ENCODE results near the gene ERFL.

Gene ERFL

DNA sequence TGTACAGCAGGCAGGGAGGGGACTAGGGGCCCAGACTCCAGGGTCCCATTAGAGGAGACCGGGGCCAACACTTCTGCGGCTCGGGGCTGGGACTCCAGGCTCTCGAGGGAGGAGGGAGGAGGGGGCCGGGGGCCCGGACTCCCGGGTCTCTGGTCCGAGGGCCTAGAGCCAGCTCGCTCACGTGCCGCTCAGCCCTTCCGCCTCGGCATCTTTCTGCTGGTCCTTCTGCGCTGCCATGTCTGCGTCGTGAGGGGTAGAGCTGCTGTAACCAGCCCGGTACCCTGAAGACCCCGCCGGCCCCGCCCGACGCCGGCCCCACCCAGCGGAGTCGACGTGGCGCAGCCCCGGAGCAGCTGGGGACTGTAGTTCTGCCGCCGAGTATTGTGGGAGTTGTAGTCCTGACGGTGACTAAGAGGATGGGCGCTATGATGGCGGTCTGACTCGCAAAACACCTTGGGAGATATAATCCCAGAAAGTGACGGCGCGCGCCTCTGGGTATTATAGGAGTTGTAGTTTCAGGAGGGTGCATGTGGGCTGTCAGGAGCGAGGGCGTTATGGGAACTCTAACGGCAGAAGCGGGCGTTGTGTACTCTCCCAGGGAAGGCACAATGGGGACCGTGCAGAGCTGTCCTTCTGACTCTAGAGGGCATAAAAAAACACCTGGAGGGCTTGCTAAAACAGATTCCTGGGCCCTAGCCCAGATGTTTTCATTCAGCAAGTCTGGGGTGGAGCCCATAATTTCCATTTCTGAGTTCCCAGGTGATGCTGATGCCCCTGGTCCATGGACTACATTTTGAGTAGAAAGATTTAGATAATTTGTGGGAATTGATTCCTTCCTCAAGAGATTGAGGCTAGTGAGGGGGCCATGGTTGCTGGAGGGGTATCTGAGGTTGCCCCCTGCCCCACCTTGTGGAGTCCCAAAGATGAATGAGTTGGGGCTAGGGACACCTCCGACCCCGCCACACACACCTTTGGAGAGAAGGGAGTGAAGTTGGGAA lies 31.1 kb upstream of the ERFL start, which contains the start of gene RABAC1:
TSS of gene RABAC1 (minus strand) at position 266 of the 998 bp plus-strand sequence. CDS start at position 237, 29 bp downstream.
- DNase-seq, result peak; percentile 91 to 93
- peaks cover 0 to 4% of the 10 kb centered on the region in 2 donors for H3K27me3 ChIP-seq
- H3K4me3 ChIP-seq, result peak within 1 kb of the TSS; percentile 68 to 91
- TF ChIP-seq, protein P1, sequence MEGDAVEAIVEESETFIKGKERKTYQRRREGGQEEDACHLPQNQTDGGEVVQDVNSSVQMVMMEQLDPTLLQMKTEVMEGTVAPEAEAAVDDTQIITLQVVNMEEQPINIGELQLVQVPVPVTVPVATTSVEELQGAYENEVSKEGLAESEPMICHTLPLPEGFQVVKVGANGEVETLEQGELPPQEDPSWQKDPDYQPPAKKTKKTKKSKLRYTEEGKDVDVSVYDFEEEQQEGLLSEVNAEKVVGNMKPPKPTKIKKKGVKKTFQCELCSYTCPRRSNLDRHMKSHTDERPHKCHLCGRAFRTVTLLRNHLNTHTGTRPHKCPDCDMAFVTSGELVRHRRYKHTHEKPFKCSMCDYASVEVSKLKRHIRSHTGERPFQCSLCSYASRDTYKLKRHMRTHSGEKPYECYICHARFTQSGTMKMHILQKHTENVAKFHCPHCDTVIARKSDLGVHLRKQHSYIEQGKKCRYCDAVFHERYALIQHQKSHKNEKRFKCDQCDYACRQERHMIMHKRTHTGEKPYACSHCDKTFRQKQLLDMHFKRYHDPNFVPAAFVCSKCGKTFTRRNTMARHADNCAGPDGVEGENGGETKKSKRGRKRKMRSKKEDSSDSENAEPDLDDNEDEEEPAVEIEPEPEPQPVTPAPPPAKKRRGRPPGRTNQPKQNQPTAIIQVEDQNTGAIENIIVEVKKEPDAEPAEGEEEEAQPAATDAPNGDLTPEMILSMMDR (IDR thresholded peaks at IDR 0.05), result no peak
- no peaks in the 10 kb centered on the region for H3K9me3 ChIP-seq
- peaks cover 0 to 19% (median 13%) of the 10 kb centered on the region in 4 donors for H3K4me1 ChIP-seq
- intact Hi-C loops (cut with DNase I; ENCODE audit: low total_unique reads), result loop anchor here (5.0 kb wide), 1 partner anchor 77 kb away; the partner anchor contains the start of gene ARHGEF1
- peaks cover 0 to 28% (median 14%) of the 10 kb centered on the region in 3 donors for H3K36me3 ChIP-seq
- peak within 1 kb of the TSS; percentile 85 to 96 for H3K27ac ChIP-seq

GRCh38 chr19:41958367-41959055 lies 30.3 kb upstream of the ERFL start:
- Histone ChIP-seq H3K4me3 (peak overlapping the region; percentile 68 to 91), H3K27ac (peak overlapping the region; percentile 85 to 96), H3K27me3 (peaks cover 0 to 4% of the 10 kb centered on the region in 2 donors), H3K4me1 (peaks cover 0 to 19% (median 13%) of the 10 kb centered on the region in 4 donors), H3K9me3 (no peaks in the 10 kb centered on the region), H3K36me3 (peaks cover 0 to 32% (median 14%) of the 10 kb centered on the region in 3 donors)
- intact Hi-C loops (cut with DNase I; ENCODE audit: low total_unique reads), result loop anchor here (5.0 kb wide), 1 partner anchor 76 kb away; the partner anchor contains the start of gene ARHGEF1
- DNase-seq, result peak; percentile 83 to 92
- TF ChIP-seq, protein P1 (IDR thresholded peaks at IDR 0.05), result no peak

- Histone ChIP-seq H3K4me3 (peak overlapping the region; percentile 68 to 91), H3K9me3 (no peaks in the 10 kb centered on the region), H3K27ac (peak overlapping the region; percentile 85 to 96), H3K4me1 (peaks cover 0 to 19% (median 13%) of the 10 kb centered on the region in 4 donors), H3K27me3 (peaks cover 0 to under 1% of the 10 kb centered on the region in 2 donors), H3K36me3 (peaks cover 0 to 32% (median 14%) of the 10 kb centered on the region in 3 donors)
- intact Hi-C loops (cut with DNase I; ENCODE audit: low total_unique reads), result loop anchor here (5.0 kb wide), 1 partner anchor 76 kb away; the partner anchor contains the start of gene ARHGEF1
- peak; percentile 44 to 79 for DNase-seq
- TF ChIP-seq, protein P1 (IDR thresholded peaks at IDR 0.05), result peak; percentile 74 to 79
Observed at GRCh38 chr19:41957838-41958366, 29.7 kb upstream of the ERFL start.

GRCh38 chr19:41957161-41957837 lies 29.1 kb upstream of the ERFL start:
- intact Hi-C loops (cut with DNase I; ENCODE audit: low total_unique reads), result loop anchor here (5.0 kb wide), 1 partner anchor 75 kb away; the partner anchor contains the start of gene ARHGEF1

More at GRCh38 chr19:41957161-41957837, 29.1 kb upstream of the ERFL start:
- Histone ChIP-seq H3K4me1 (peaks cover 0 to 19% (median 13%) of the 10 kb centered on the region in 4 donors), H3K36me3 (peaks cover 0 to 32% (median 14%) of the 10 kb centered on the region in 3 donors), H3K4me3 (no peak overlapping the region), H3K27me3 (no peaks in the 10 kb centered on the region), H3K9me3 (no peaks in the 10 kb centered on the region), H3K27ac (peak overlapping the region in 1 of 2 donors; percentile 96)
- no peak for DNase-seq
- TF ChIP-seq, protein P1 (IDR thresholded peaks at IDR 0.05), result no peak

Measured in tibial artery (tissue), 4 donors.